Measurements from ENCODE around the gene NUP210.

DNA sequence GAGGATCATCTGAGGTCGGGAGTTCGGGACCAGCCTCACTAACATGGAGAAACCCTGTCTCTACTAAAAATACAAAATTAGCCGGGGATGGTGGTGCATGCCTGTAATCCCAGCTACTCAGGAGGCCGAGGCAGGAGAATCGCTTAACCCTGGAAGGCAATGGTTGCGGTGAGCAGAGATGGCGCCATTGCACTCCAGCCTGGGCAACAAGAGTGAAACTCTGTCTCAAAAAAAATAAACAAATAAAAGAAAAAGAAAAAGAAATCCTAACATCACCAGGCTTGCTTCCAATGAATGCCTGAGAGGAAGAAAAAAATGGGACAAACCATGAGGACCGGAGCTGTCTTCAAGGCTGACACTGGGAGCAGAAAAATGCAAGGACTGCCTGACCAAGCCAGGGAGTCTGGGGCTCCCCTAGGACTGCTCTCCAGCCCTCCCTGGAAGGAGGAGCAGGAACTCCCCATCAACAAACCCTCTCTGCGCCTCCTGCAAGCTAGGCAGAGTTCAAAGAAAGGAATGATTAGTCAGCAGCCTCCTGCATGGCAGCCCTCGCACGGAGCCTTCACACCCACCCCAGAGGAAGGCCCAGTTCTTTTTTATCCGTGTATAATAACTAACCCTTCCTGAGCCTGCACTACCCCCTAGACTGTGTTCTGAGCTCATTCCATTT is 55.4 kb downstream of the NUP210 start:
- TF ChIP-seq, protein P1, sequence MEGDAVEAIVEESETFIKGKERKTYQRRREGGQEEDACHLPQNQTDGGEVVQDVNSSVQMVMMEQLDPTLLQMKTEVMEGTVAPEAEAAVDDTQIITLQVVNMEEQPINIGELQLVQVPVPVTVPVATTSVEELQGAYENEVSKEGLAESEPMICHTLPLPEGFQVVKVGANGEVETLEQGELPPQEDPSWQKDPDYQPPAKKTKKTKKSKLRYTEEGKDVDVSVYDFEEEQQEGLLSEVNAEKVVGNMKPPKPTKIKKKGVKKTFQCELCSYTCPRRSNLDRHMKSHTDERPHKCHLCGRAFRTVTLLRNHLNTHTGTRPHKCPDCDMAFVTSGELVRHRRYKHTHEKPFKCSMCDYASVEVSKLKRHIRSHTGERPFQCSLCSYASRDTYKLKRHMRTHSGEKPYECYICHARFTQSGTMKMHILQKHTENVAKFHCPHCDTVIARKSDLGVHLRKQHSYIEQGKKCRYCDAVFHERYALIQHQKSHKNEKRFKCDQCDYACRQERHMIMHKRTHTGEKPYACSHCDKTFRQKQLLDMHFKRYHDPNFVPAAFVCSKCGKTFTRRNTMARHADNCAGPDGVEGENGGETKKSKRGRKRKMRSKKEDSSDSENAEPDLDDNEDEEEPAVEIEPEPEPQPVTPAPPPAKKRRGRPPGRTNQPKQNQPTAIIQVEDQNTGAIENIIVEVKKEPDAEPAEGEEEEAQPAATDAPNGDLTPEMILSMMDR (IDR thresholded peaks at IDR 0.05), result no peak
- no peak for TF ChIP-seq POLR2A (IDR thresholded peaks at IDR 0.05)

All from thyroid gland (tissue), 4 donors.